Measurements from ENCODE around the gene OSBPL10.

DNA sequence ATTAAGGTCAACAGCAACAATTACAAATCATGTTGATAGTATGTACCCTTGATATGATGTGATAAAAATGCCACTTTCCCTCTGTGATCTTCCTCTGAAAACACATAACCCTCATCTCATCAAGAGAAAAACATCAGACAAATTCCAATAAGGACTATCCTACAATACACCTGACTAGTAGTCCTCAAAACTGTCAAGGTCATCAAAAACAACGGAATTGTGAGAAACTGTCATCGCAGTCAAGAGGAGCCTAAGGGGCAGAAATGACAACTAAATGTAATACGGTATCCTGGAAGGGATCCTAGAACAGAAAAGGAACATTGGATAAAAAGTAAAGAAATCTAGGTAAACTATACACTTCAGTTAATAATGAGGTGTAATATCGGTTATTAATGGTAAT, 59.2 kb downstream of the OSBPL10 start:
- TF ChIP-seq, protein P1, sequence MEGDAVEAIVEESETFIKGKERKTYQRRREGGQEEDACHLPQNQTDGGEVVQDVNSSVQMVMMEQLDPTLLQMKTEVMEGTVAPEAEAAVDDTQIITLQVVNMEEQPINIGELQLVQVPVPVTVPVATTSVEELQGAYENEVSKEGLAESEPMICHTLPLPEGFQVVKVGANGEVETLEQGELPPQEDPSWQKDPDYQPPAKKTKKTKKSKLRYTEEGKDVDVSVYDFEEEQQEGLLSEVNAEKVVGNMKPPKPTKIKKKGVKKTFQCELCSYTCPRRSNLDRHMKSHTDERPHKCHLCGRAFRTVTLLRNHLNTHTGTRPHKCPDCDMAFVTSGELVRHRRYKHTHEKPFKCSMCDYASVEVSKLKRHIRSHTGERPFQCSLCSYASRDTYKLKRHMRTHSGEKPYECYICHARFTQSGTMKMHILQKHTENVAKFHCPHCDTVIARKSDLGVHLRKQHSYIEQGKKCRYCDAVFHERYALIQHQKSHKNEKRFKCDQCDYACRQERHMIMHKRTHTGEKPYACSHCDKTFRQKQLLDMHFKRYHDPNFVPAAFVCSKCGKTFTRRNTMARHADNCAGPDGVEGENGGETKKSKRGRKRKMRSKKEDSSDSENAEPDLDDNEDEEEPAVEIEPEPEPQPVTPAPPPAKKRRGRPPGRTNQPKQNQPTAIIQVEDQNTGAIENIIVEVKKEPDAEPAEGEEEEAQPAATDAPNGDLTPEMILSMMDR (IDR thresholded peaks at IDR 0.05; ENCODE audit: low read length), result no peak
- TF ChIP-seq EZH2 (IDR thresholded peaks at IDR 0.05; ENCODE audit: borderline replicate concordance, low read length), result no peak

All from OCI-LY1 (cell line).